Endothelial cell of umbilical vein (primary cell): Measurements from ENCODE around the gene PUM2. TPM values are rescaled to one million over a fixed set of nuclear protein-coding genes. Genes with fewer than 3 reads are reported as not detected.

Experiments used
- BruUV-seq: library from RNA; stranded (reverse); fragments of 400-500 nt; replicated peaks from 2 replicates; lab custom pipeline; 2021; lab: Mats Ljungman, UMichigan
- CTCF ChIA-PET: fragments of 300-600, 350-600 bp; sonication (Branson Sonifier 250); formaldehyde crosslinking; loops from one replicate; lab custom pipeline; 2021; ENCODE audit warnings: antibody characterized with exemption, inconsistent platforms; lab: Charles Lee
- POLR2A ChIA-PET: fragments of 300-600, 350-600 bp; sonication (Branson Sonifier 250); formaldehyde crosslinking; loops from one replicate; lab custom pipeline; 2021; ENCODE audit warnings: antibody characterized with exemption, inconsistent platforms; lab: Charles Lee
- DNase-seq: peaks from one replicate; pipeline ENCODE4 v3.0.0-alpha.2; 2011; ENCODE audit warnings: low read depth, low spot score
- FAIRE-seq: peaks from 2 replicates; lab custom pipeline; 2011; peaks lifted over from hg19 to GRCh38; lab: Jason Lieb, UNC
- H2AFZ ChIP-seq: 2 replicates; pipeline ENCODE4 v1.6.0; 2012; ENCODE audit warnings: low read depth, low read length, control low read depth, inconsistent platforms
- H3K27ac ChIP-seq: 2 replicates; pipeline ENCODE4 v1.5.1; 2011; ENCODE audit warnings: low read depth, mild to moderate bottlenecking, control low read depth, low read length, moderate library complexity; ENCODE audit not compliant: insufficient read depth
- H3K27me3 ChIP-seq, 2 experiments: 2 replicates each; pipeline versions ENCODE4 v1.6.0 to v1.6.1; 2011; ENCODE audit warnings: low read length in 2 of 2, mixed read lengths in 1 of 2; ENCODE audit not compliant: control insufficient read depth in 2 of 2, insufficient read depth in 2 of 2
- H3K36me3 ChIP-seq, 2 experiments: 2 replicates in 1 of 2; 3 replicates in 1 of 2; pipeline ENCODE4 v1.5.1; 2011; ENCODE audit warnings: low read length in 2 of 2, mild to moderate bottlenecking in 1 of 2, moderate library complexity in 1 of 2; ENCODE audit not compliant: control insufficient read depth in 2 of 2, insufficient read depth in 2 of 2; ENCODE audit errors: extremely low read depth in 1 of 2
- H3K4me1 ChIP-seq: 3 replicates; pipeline ENCODE4 v1.5.1; 2011; ENCODE audit warnings: mild to moderate bottlenecking, low read length; ENCODE audit not compliant: control insufficient read depth, insufficient read depth; ENCODE audit errors: extremely low read depth
- H3K4me2 ChIP-seq: 2 replicates; pipeline ENCODE4 v1.6.1; 2011; ENCODE audit warnings: low read length, control low read depth, mixed read lengths; ENCODE audit not compliant: insufficient read depth
- H3K4me3 ChIP-seq, 3 experiments: fragments of 200-600 bp in 1 of 3; sonication (generic), shearing (Covaris generic) in 1 of 3; replicated peaks in 1 of 3; 2 replicates each; pipeline ENCODE4 v1.5.1; 2011 to 2016; ENCODE audit warnings: control low read depth in 3 of 3, low read length in 3 of 3, mild to moderate bottlenecking in 2 of 3, inconsistent platforms in 1 of 3, low read depth in 1 of 3, moderate library complexity in 1 of 3; ENCODE audit not compliant: insufficient read depth in 1 of 3
- H3K79me2 ChIP-seq: 2 replicates; pipeline ENCODE4 v1.6.0; 2012; ENCODE audit warnings: low read length, inconsistent platforms; ENCODE audit not compliant: control insufficient read depth, insufficient read depth
- H3K9ac ChIP-seq: replicated peaks from 2 replicates; pipeline ENCODE3; 2011; ENCODE audit warnings: low read length, control low read depth; ENCODE audit not compliant: insufficient read depth; ENCODE audit errors: extremely low read depth
- H3K9me1 ChIP-seq: replicated peaks from 3 replicates; pipeline ENCODE4 v1.6.0; 2011; ENCODE audit warnings: mild to moderate bottlenecking, low read length; ENCODE audit not compliant: control insufficient read depth, insufficient read depth; ENCODE audit errors: extremely low read depth
- H3K9me3 ChIP-seq: replicated peaks from 2 replicates; pipeline ENCODE4 v1.5.1; 2012; ENCODE audit warnings: low read length, inconsistent platforms; ENCODE audit not compliant: control insufficient read depth, insufficient read depth
- H4K20me1 ChIP-seq: replicated peaks from 2 replicates; pipeline ENCODE3; 2011; ENCODE audit warnings: mild to moderate bottlenecking, low read length; ENCODE audit not compliant: control insufficient read depth, insufficient read depth; ENCODE audit errors: extremely low read depth
- EZH2 ChIP-seq: IDR thresholded peaks from 2 replicates; pipeline ENCODE4 v1.6.1; 2012; ENCODE audit warnings: borderline replicate concordance, low read depth, mild to moderate bottlenecking, moderate library complexity, low read length, inconsistent platforms; ENCODE audit not compliant: severe bottlenecking
- FOS ChIP-seq: IDR thresholded peaks from 2 replicates; pipeline ENCODE4 v1.6.1; 2011; ENCODE audit warnings: mild to moderate bottlenecking, low read length, moderate library complexity, borderline replicate concordance; ENCODE audit not compliant: insufficient read depth
- GATA2 ChIP-seq: IDR thresholded peaks from 2 replicates; pipeline ENCODE4 v1.7.0; 2011; ENCODE audit warnings: low read depth, mild to moderate bottlenecking, moderate library complexity, mixed read lengths, low read length; ENCODE audit not compliant: insufficient read length, insufficient read depth
- JUN ChIP-seq: IDR thresholded peaks from 2 replicates; pipeline ENCODE4 v1.6.1; 2011; ENCODE audit warnings: borderline replicate concordance, low read depth; ENCODE audit not compliant: insufficient read length, insufficient read depth
- MYC ChIP-seq: IDR thresholded peaks from one replicate; pipeline ENCODE4 v1.6.1; 2011; ENCODE audit warnings: mild to moderate bottlenecking, low read depth, low read length
- POLR2A ChIP-seq: IDR thresholded peaks from 2 replicates; pipeline ENCODE4 v1.6.1; 2012; ENCODE audit warnings: low read depth, mild to moderate bottlenecking, control low read depth, low read length
- POLR2AphosphoS5 ChIP-seq: IDR thresholded peaks from 2 replicates; pipeline ENCODE4 v1.6.1; 2012; ENCODE audit warnings: low read depth, mild to moderate bottlenecking, control low read depth, low read length, moderate library complexity; ENCODE audit not compliant: insufficient read depth
- dilution Hi-C: fragments of 300-500 bp; cut with MboI; formaldehyde crosslinking; loops from one replicate; pipeline ENCODE4 v1.15.0; 2019; ENCODE audit warnings: low sequenced_read_pairs; ENCODE audit not compliant: extremely low pct_ligation_motif_present
- intact Hi-C: fragments of 100-400 bp; cut with micrococcal nuclease; formaldehyde crosslinking; loops from one replicate; pipeline ENCODE4 v1.10.0; 2022
- polyA plus RNA-seq, 4 experiments: library from polyadenylated mRNA; depleted of rRNA in 3 of 4; stranded (reverse) in 3 of 4; unstranded in 1 of 4; fragments of >200 nt; gene quantifications; 2 replicates each; pipeline versions ENCODE4 v1.2.1 to v1.2.3, GENCODE V29; 2011 to 2012; ENCODE audit warnings: missing spikeins in 1 of 4
- total RNA-seq: library from RNA; stranded (reverse); gene quantifications from 2 replicates; pipeline ENCODE4 v1.2.3, GENCODE V29; 2021
- TF ChIP-seq, protein P1 (sequence below): IDR thresholded peaks from 2 replicates; pipeline ENCODE4 v1.6.1; 2011; ENCODE audit not compliant: insufficient read depth, insufficient read length
- TF ChIP-seq, protein P2 (sequence below), 2 donors: IDR thresholded peaks; 1 replicate in 1 of 2; 2 replicates in 1 of 2; pipeline ENCODE4 v1.5.1; 2011; ENCODE audit warnings: low read length in 2 of 2, mild to moderate bottlenecking in 2 of 2, moderate library complexity in 2 of 2, control low read depth in 1 of 2, inconsistent platforms in 1 of 2, low read depth in 1 of 2; ENCODE audit not compliant: insufficient read depth in 1 of 2; ENCODE audit errors: extremely low read depth in 1 of 2

PUM2 gene
- total and polyA plus RNA-seq, 2 donors (not counting 3 experiments of a cell fraction or from before 2014, with no cell fraction given), result 32.9 to 83.7 TPM

DNA sequence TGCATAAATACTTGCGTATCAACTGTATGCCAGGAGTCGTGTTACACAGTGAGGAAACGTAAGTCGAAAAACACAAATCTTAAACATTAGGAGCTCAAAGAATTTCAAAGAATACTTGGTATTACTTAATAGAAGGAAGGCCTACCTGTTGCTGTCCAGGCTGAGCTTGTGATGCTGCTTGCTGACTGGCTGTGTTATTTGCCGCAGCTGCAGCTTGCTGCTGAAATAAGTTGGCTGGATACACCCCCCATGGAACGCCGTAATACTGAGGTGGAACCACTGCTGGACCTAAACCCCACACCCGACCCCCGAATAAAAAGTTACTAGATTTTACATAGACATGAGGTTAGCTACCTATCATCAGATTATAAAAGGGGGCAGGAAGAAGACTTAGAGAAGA lies 56.4 kb downstream of the PUM2 start:
- DNase-seq (no peak), FAIRE-seq (no peak)
- intact Hi-C loops, result loop anchor here (5.0 kb wide), 1 partner anchor 337 kb away; no protein-coding TSS in a partner anchor

More for the DNA sequence above, 56.4 kb downstream of the PUM2 start:
- H3K9me1 ChIP-seq, result no peaks in the 10 kb centered on the region
- peaks cover under 1 to 15% of the 10 kb centered on the region in 2 experiments for H3K36me3 ChIP-seq
- no peak overlapping the region for H3K9ac ChIP-seq
- dilution Hi-C loops, result no loop called here
- no peak overlapping the region for H3K27ac ChIP-seq
- ChIA-PET CTCF (interaction anchor here (1.6 to 3.2 kb wide), 4 partner anchors 10 to 279 kb away, joined by 3 to 19 read pairs (median 6); no protein-coding TSS in a partner anchor), POLR2A (no interaction called here)
- no TSS peak for BruUV-seq
- no peaks in the 10 kb centered on the region for H4K20me1 ChIP-seq
- H2AFZ ChIP-seq, result no peak overlapping the region
- peaks cover 5% of the 10 kb centered on the region for H3K4me1 ChIP-seq
- no peak overlapping the region for H3K4me2 ChIP-seq
- TF ChIP-seq POLR2AphosphoS5 (no peak), EZH2 (no peak), FOS (no peak), JUN (no peak), POLR2A (no peak), GATA2 (no peak), MYC (no peak)
- TF ChIP-seq, protein P1, sequence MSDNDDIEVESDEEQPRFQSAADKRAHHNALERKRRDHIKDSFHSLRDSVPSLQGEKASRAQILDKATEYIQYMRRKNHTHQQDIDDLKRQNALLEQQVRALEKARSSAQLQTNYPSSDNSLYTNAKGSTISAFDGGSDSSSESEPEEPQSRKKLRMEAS, result no peak
- TF ChIP-seq, protein P2, sequence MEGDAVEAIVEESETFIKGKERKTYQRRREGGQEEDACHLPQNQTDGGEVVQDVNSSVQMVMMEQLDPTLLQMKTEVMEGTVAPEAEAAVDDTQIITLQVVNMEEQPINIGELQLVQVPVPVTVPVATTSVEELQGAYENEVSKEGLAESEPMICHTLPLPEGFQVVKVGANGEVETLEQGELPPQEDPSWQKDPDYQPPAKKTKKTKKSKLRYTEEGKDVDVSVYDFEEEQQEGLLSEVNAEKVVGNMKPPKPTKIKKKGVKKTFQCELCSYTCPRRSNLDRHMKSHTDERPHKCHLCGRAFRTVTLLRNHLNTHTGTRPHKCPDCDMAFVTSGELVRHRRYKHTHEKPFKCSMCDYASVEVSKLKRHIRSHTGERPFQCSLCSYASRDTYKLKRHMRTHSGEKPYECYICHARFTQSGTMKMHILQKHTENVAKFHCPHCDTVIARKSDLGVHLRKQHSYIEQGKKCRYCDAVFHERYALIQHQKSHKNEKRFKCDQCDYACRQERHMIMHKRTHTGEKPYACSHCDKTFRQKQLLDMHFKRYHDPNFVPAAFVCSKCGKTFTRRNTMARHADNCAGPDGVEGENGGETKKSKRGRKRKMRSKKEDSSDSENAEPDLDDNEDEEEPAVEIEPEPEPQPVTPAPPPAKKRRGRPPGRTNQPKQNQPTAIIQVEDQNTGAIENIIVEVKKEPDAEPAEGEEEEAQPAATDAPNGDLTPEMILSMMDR (IDR thresholded peaks at IDR 0.05; ENCODE audit: extremely low read depth in 1 of 2, insufficient read depth in 1 of 2, low read depth in 1 of 2, low read length in 2 of 2), result no peak
- peaks cover 23% of the 10 kb centered on the region for H3K79me2 ChIP-seq
- no peaks in the 10 kb centered on the region for H3K27me3 ChIP-seq
- no peaks in the 10 kb centered on the region for H3K9me3 ChIP-seq
- no peak overlapping the region for H3K4me3 ChIP-seq
